GM12878 (cell line): ENCODE data around the gene KDM8. TPM values are rescaled to one million over a fixed set of nuclear protein-coding genes. Genes with fewer than 3 reads are reported as not detected.

Experiments used
- ATAC-seq: fragments of 200-7000 bp; cut with Tn5 transposase; 3 replicates; pipeline ENCODE4 v1.9.1; 2020; ENCODE audit warnings: mild to moderate bottlenecking, moderate library complexity
- BruUV-seq: library from RNA; stranded (reverse); fragments of 400-500 nt; replicated peaks from 2 replicates; lab custom pipeline; 2021; lab: Mats Ljungman, UMichigan
- CTCF ChIA-PET: fragments of 300-600 bp; sonication (Branson Sonifier 250); formaldehyde crosslinking; extraction: SDS; loops from one replicate; lab custom pipeline; 2021; ENCODE audit warnings: inconsistent platforms; lab: Yijun Ruan, JAX
- POLR2A ChIA-PET: fragments of 350-600 bp; formaldehyde crosslinking; extraction: SDS; loops from one replicate; lab custom pipeline; 2021; ENCODE audit warnings: inconsistent platforms; lab: Charles Lee
- RAD21 ChIA-PET: fragments of 300-600 bp; sonication (Branson Sonifier 250); formaldehyde crosslinking; loops from one replicate; lab custom pipeline; 2023; ENCODE audit warnings: antibody characterized with exemption; ENCODE audit not compliant: unreplicated experiment; lab: Charles Lee
- SMC1A ChIA-PET: fragments of 300-600 bp; sonication (Branson Sonifier 250); formaldehyde crosslinking; loops from one replicate; lab custom pipeline; 2023; ENCODE audit not compliant: unreplicated experiment, uncharacterized antibody; lab: Charles Lee
- DNase-seq: peaks from one replicate; pipeline ENCODE4 v3.0.0-alpha.2; 2011; ENCODE audit warnings: low read depth, low spot score
- FAIRE-seq: peaks from 3 replicates; lab custom pipeline; 2011; peaks lifted over from hg19 to GRCh38; lab: Jason Lieb, UNC
- H2AFZ ChIP-seq: 2 replicates; pipeline ENCODE4 v1.6.0; 2011; ENCODE audit warnings: low read depth, low read length, control low read depth; ENCODE audit not compliant: control insufficient read depth
- H3K27ac ChIP-seq: 2 replicates; pipeline ENCODE4 v1.5.1; 2011; ENCODE audit warnings: control low read depth; ENCODE audit not compliant: control insufficient read depth, insufficient read depth
- H3K27me3 ChIP-seq, 2 experiments: replicated peaks in 1 of 2; 2 replicates each; pipeline versions ENCODE4 v1.6.0 to v1.6.1; 2011; ENCODE audit warnings: low read length in 1 of 2; ENCODE audit not compliant: control insufficient read depth in 2 of 2, insufficient read depth in 2 of 2
- H3K36me3 ChIP-seq, 2 experiments: 2 replicates each; pipeline ENCODE4 v1.5.1; 2011; ENCODE audit warnings: low read length in 1 of 2; ENCODE audit not compliant: control insufficient read depth in 2 of 2, insufficient read depth in 2 of 2
- H3K4me1 ChIP-seq: 2 replicates; pipeline ENCODE4 v1.6.1; 2011; ENCODE audit warnings: mild to moderate bottlenecking, low read length, moderate library complexity, mixed read lengths; ENCODE audit not compliant: control insufficient read depth, insufficient read depth
- H3K4me2 ChIP-seq: 2 replicates; pipeline ENCODE4 v1.6.0; 2011; ENCODE audit warnings: control low read depth; ENCODE audit not compliant: control insufficient read depth, insufficient read depth
- H3K4me3 ChIP-seq: fragments of 200-600 bp; sonication (generic); 2 replicates; pipeline ENCODE4 v1.5.1; 2016
- H3K79me2 ChIP-seq: 2 replicates; pipeline ENCODE4 v1.6.0; 2011; ENCODE audit warnings: low read length; ENCODE audit not compliant: control insufficient read depth, insufficient read depth
- H3K9ac ChIP-seq: 2 replicates; pipeline ENCODE4 v1.8.0; 2011; ENCODE audit warnings: low read length, control low read depth, mixed read lengths; ENCODE audit not compliant: control insufficient read depth, insufficient read depth
- H3K9me3 ChIP-seq: replicated peaks from 3 replicates; pipeline ENCODE4 v1.5.1; 2011; ENCODE audit warnings: mild to moderate bottlenecking, low read length; ENCODE audit not compliant: control insufficient read depth, insufficient read depth
- H4K20me1 ChIP-seq: 2 replicates; pipeline ENCODE4 v1.6.0; 2011; ENCODE audit not compliant: control insufficient read depth, insufficient read depth
- CHD4 ChIP-seq: fragments of 200-600 bp; sonication (generic); IDR thresholded peaks from 2 replicates; pipeline ENCODE4 v1.6.1; 2016; ENCODE audit warnings: mild to moderate bottlenecking
- CREB1 ChIP-seq: IDR thresholded peaks from 2 replicates; pipeline ENCODE4 v1.6.1; 2012; ENCODE audit warnings: low read depth, mild to moderate bottlenecking, inconsistent platforms
- EP300 ChIP-seq, 2 experiments: fragments of 150-350 bp in 1 of 2; IDR thresholded peaks; 2 replicates each; pipeline ENCODE4 v1.6.1; 2011 to 2012; ENCODE audit warnings: low read depth in 2 of 2, low read length in 2 of 2, borderline replicate concordance in 1 of 2, improper control_type of control experiment in 1 of 2, inconsistent platforms in 1 of 2; ENCODE audit not compliant: control insufficient read depth in 1 of 2
- IKZF2 ChIP-seq, 2 experiments: fragments of 450-650 bp; IDR thresholded peaks; 2 replicates each; pipeline ENCODE4 v1.6.1; 2017; ENCODE audit warnings: mild to moderate bottlenecking in 2 of 2, moderate library complexity in 2 of 2
- MTA3 ChIP-seq: IDR thresholded peaks from 2 replicates; pipeline ENCODE4 v1.6.1; 2012; ENCODE audit warnings: low read length, inconsistent platforms, borderline replicate concordance
- NFIC ChIP-seq: IDR thresholded peaks from 2 replicates; pipeline ENCODE4 v1.6.1; 2012; ENCODE audit warnings: low read depth, mild to moderate bottlenecking, inconsistent platforms, low read length, moderate library complexity
- TBL1XR1 ChIP-seq: IDR thresholded peaks from 2 replicates; pipeline ENCODE4 v1.6.1; 2012; ENCODE audit warnings: low read depth, low read length, improper control_type of control experiment
- ZSCAN29 ChIP-seq: fragments of 450-650 bp; IDR thresholded peaks from 2 replicates; pipeline ENCODE4 v1.6.1; 2017; ENCODE audit warnings: mild to moderate bottlenecking, moderate library complexity
- WGBS: methylation state at CpG from one replicate; pipeline ENCODE4 v1.1.6; 2016; ENCODE audit warnings: low lambda C conversion rate; ENCODE audit not compliant: insufficient replicate concordance, insufficient coverage; ENCODE audit errors: missing lambda C conversion rate; 5-methylcytosine and 5-hydroxymethylcytosine counted together
- in situ Hi-C: fragments of 300-500 bp; cut with MboI; formaldehyde crosslinking; loops from 9 replicates; pipeline ENCODE4 v1.14.3; 2018; ENCODE audit warnings: mixed read lengths
- intact Hi-C: fragments of 100-400 bp; cut with micrococcal nuclease; formaldehyde crosslinking; loops from one replicate; pipeline ENCODE4 v1.14.2; 2022; ENCODE audit not compliant: unreplicated experiment
- polyA plus RNA-seq, 11 experiments: library from polyadenylated mRNA; depleted of rRNA in 4 of 11; unstranded in 6 of 11; stranded (reverse) in 5 of 11; fragments of >200 nt; fragmentation: Nextera tagmentation in 4 of 11; fragmentation: Illumina TruSeq in 1 of 11; extraction: Ambion mirVana in 4 of 11; extraction: Trizol in 1 of 11; gene quantifications; 1 replicate in 1 of 11; 2 replicates in 10 of 11; pipeline versions ENCODE4 v1.2.1 to v1.2.3, GENCODE V29; 2011 to 2016; ENCODE audit warnings: inconsistent platforms in 2 of 11, missing spikeins in 2 of 11, low read depth in 1 of 11
- total RNA-seq, 4 experiments: library from RNA; depleted of rRNA in 3 of 4; stranded (reverse); fragments of >200 nt in 3 of 4; fragmentation: Illumina TruSeq in 1 of 4; extraction: Trizol in 1 of 4; gene quantifications; 2 replicates each; pipeline versions ENCODE4 v1.2.1 to v1.2.3, GENCODE V29; 2013 to 2021
- TF ChIP-seq, protein P1 (sequence below): fragments of 450-650 bp; IDR thresholded peaks from 2 replicates; pipeline ENCODE4 v1.6.1; 2017; ENCODE audit warnings: mild to moderate bottlenecking, moderate library complexity
- TF ChIP-seq, protein P2 (sequence below): IDR thresholded peaks from 2 replicates; pipeline ENCODE4 v1.6.1; 2011; ENCODE audit warnings: low read depth, low read length, improper control_type of control experiment, borderline replicate concordance
- TF ChIP-seq, protein P3 (sequence below): fragments of 450-650 bp; IDR thresholded peaks from 2 replicates; pipeline ENCODE4 v1.6.1; 2017; ENCODE audit warnings: antibody characterized with exemption, mild to moderate bottlenecking, moderate library complexity

KDM8 gene
- total and polyA plus RNA-seq, 10 of the 15 experiments (the other 5 are each of a cell fraction or from before 2014, with no cell fraction given) = 0.79 to 8.9 (median 5.8) TPM

DNA sequence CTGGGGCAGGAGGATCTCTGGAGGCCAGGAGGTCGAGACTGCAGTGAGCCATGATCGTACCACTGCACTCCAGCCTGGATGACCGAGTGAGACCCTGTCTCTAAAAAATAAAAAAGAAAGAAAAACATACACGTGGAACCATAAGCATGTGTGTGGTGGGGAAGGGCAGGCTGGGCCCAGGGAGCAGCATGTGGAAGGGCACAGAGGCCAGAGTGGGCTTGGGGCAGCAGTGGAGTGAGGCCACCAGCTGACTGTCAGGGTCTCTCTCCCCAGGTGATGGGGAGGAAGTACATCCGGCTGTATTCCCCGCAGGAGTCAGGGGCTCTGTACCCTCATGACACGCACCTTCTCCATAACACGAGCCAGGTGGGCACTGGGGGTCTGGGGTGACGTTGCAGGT is 16.8 kb downstream of the KDM8 start:
- no peak for ATAC-seq
- no peak overlapping the region for H3K27ac ChIP-seq
- no peak overlapping the region for H3K4me2 ChIP-seq
- H3K9me3 ChIP-seq = no peaks in the 10 kb centered on the region
- RAD21 ChIA-PET = no interaction called here
- no TSS peak for BruUV-seq
- POLR2A ChIA-PET = no interaction called here
- H3K4me1 ChIP-seq = no peaks in the 10 kb centered on the region
- intact Hi-C loops = no loop called here
- DNase-seq = no peak
- in situ Hi-C loops = no loop called here
- no peak overlapping the region for H3K9ac ChIP-seq
- H4K20me1 ChIP-seq = no peaks in the 10 kb centered on the region
- 87% methylated on average over 9 of the region's 9 CpGs for WGBS
- SMC1A ChIA-PET = no interaction called here
- no peak for FAIRE-seq
- H3K79me2 ChIP-seq = no peaks in the 10 kb centered on the region
- TF ChIP-seq NFIC (no peak), CHD4 (no peak), MTA3 (no peak), TBL1XR1 (no peak), IKZF2 (IDR thresholded peaks at IDR 0.05) (no peak), CREB1 (no peak), ZSCAN29 (no peak), EP300 (IDR thresholded peaks at IDR 0.05; ENCODE audit: borderline replicate concordance in 1 of 2, control insufficient read depth in 1 of 2, low read depth in 2 of 2, low read length in 2 of 2) (no peak)
- TF ChIP-seq, protein P1, sequence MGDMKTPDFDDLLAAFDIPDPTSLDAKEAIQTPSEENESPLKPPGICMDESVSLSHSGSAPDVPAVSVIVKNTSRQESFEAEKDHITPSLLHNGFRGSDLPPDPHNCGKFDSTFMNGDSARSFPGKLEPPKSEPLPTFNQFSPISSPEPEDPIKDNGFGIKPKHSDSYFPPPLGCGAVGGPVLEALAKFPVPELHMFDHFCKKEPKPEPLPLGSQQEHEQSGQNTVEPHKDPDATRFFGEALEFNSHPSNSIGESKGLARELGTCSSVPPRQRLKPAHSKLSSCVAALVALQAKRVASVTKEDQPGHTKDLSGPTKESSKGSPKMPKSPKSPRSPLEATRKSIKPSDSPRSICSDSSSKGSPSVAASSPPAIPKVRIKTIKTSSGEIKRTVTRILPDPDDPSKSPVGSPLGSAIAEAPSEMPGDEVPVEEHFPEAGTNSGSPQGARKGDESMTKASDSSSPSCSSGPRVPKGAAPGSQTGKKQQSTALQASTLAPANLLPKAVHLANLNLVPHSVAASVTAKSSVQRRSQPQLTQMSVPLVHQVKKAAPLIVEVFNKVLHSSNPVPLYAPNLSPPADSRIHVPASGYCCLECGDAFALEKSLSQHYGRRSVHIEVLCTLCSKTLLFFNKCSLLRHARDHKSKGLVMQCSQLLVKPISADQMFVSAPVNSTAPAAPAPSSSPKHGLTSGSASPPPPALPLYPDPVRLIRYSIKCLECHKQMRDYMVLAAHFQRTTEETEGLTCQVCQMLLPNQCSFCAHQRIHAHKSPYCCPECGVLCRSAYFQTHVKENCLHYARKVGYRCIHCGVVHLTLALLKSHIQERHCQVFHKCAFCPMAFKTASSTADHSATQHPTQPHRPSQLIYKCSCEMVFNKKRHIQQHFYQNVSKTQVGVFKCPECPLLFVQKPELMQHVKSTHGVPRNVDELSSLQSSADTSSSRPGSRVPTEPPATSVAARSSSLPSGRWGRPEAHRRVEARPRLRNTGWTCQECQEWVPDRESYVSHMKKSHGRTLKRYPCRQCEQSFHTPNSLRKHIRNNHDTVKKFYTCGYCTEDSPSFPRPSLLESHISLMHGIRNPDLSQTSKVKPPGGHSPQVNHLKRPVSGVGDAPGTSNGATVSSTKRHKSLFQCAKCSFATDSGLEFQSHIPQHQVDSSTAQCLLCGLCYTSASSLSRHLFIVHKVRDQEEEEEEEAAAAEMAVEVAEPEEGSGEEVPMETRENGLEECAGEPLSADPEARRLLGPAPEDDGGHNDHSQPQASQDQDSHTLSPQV = no peak
- TF ChIP-seq, protein P2, sequence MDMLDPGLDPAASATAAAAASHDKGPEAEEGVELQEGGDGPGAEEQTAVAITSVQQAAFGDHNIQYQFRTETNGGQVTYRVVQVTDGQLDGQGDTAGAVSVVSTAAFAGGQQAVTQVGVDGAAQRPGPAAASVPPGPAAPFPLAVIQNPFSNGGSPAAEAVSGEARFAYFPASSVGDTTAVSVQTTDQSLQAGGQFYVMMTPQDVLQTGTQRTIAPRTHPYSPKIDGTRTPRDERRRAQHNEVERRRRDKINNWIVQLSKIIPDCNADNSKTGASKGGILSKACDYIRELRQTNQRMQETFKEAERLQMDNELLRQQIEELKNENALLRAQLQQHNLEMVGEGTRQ = no peak
- TF ChIP-seq, protein P3, sequence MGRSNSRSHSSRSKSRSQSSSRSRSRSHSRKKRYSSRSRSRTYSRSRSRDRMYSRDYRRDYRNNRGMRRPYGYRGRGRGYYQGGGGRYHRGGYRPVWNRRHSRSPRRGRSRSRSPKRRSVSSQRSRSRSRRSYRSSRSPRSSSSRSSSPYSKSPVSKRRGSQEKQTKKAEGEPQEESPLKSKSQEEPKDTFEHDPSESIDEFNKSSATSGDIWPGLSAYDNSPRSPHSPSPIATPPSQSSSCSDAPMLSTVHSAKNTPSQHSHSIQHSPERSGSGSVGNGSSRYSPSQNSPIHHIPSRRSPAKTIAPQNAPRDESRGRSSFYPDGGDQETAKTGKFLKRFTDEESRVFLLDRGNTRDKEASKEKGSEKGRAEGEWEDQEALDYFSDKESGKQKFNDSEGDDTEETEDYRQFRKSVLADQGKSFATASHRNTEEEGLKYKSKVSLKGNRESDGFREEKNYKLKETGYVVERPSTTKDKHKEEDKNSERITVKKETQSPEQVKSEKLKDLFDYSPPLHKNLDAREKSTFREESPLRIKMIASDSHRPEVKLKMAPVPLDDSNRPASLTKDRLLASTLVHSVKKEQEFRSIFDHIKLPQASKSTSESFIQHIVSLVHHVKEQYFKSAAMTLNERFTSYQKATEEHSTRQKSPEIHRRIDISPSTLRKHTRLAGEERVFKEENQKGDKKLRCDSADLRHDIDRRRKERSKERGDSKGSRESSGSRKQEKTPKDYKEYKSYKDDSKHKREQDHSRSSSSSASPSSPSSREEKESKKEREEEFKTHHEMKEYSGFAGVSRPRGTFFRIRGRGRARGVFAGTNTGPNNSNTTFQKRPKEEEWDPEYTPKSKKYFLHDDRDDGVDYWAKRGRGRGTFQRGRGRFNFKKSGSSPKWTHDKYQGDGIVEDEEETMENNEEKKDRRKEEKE = no peak
- H3K4me3 ChIP-seq = no peak overlapping the region
- CTCF ChIA-PET = interaction anchor here (1.2 kb wide), 1 partner anchor 148 kb away, joined by 5 read pairs; no protein-coding TSS in a partner anchor
- H3K27me3 ChIP-seq = no peaks in the 10 kb centered on the region
- no peak overlapping the region for H2AFZ ChIP-seq
- H3K36me3 ChIP-seq = peaks cover 0 to 3% of the 10 kb centered on the region in 2 experiments; a peak in 2 of 4 replicates
